Immature natural killer cell (primary cell): Measurements from ENCODE around the gene DSC1. TPM values are rescaled to one million over a fixed set of nuclear protein-coding genes. Genes with fewer than 3 reads are reported as not detected.
"Not testable (repeated sequence)": the region's sequence is repeated elsewhere in the genome, so short reads cannot be mapped to it uniquely, and the experiment has no call there.

Experiments
- DNase-seq, 3 donors: peaks; one replicate each; pipeline ENCODE4 v3.0.0; 2022; ENCODE audit warnings: mixed read lengths in 1 of 3
- H3K27ac Mint-ChIP-seq, 6 donors: one replicate each; pipeline ENCODE4 v1.8.0; 2020; ENCODE audit warnings: mixed read lengths in 6 of 6, mild to moderate bottlenecking in 5 of 6, inconsistent platforms in 4 of 6, moderate library complexity in 3 of 6
- H3K27me3 Mint-ChIP-seq, 3 donors: one replicate each; pipeline ENCODE4 v1.8.0; 2020 to 2021; ENCODE audit warnings: low read depth in 3 of 3, mild to moderate bottlenecking in 3 of 3, mixed read lengths in 3 of 3, moderate library complexity in 3 of 3, inconsistent platforms in 1 of 3
- H3K36me3 Mint-ChIP-seq, 3 donors: one replicate each; pipeline ENCODE4 v1.8.0; 2020; ENCODE audit warnings: mixed read lengths in 3 of 3, inconsistent platforms in 2 of 3, mild to moderate bottlenecking in 2 of 3
- H3K4me1 Mint-ChIP-seq, 2 donors: one replicate each; pipeline ENCODE4 v1.8.0; 2020; ENCODE audit warnings: inconsistent platforms in 2 of 2, mild to moderate bottlenecking in 2 of 2, mixed read lengths in 2 of 2, moderate library complexity in 1 of 2
- H3K4me3 Mint-ChIP-seq, 5 donors: one replicate each; pipeline ENCODE4 v1.8.0; 2020; ENCODE audit warnings: mild to moderate bottlenecking in 5 of 5, mixed read lengths in 5 of 5, inconsistent platforms in 3 of 5, moderate library complexity in 3 of 5
- H3K9me3 Mint-ChIP-seq, 6 donors: one replicate each; pipeline ENCODE4 v1.8.0; 2020; ENCODE audit warnings: mild to moderate bottlenecking in 6 of 6, mixed read lengths in 6 of 6, inconsistent platforms in 4 of 6, moderate library complexity in 3 of 6
- polyA plus RNA-seq, 3 donors: library from polyadenylated mRNA; unstranded; fragments of 300-500 nt; fragmentation: Illumina TruSeq; gene quantifications; one replicate each; pipeline ENCODE4 v1.2.3, GENCODE V29; 2021

DSC1 gene
- polyA plus RNA-seq, 3 donors from 2014 or later = 1.5 TPM; not detected in 2

DNA sequence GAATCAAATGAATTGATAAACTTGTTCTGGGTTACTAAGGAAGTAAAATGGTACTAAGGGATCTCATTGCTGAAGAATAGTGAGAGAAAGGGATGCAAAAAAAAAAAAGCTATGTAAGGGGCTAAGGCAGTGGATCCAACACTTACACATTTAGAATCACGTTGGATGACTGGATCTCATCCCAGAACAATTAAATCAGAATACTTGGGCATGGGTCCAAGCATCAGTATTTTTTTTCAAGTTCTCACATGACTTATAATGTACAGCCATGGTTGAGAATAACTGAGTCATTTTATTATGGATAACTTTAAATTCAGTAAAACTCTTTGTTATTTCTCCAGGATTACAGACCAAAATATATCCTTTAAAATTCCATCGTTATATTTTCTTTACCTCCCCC lies 8.5 kb downstream of the DSC1 start:
- H3K27ac Mint-ChIP-seq = no peak overlapping the region
- DNase-seq = no peak
- H3K27me3 Mint-ChIP-seq = peaks cover 0 to 2% (median 0%) of the 10 kb centered on the region in 3 donors
- H3K36me3 Mint-ChIP-seq = no peaks in the 10 kb centered on the region
- H3K9me3 Mint-ChIP-seq = peaks cover 0 to 11% (median 2%) of the 10 kb centered on the region in 6 donors
- no peak overlapping the region for H3K4me3 Mint-ChIP-seq
- H3K4me1 Mint-ChIP-seq = no peaks in the 10 kb centered on the region

DNA sequence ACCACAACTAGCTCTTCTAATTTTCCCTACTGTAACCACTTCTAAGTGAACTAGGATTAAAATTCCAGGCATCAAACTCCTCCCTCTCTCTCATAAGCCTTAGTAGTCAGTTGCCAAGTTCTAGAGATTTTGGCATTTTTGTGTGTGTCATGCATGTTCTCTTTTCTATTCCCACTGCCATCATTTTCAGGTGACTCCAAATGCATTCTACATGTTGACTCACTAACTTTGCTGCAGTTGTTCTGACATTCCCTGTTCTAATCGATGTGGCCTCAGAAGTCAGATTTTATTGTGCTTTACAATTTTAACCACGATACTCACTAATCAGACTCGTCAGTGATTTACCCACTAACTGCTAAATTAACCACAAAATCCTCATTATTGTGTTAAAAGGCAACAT lies 13.3 kb downstream of the DSC1 start:
- H3K36me3 Mint-ChIP-seq = peaks cover 0 to 4% (median 3%) of the 10 kb centered on the region in 3 donors
- H3K27me3 Mint-ChIP-seq = peaks cover 0 to 2% (median 0%) of the 10 kb centered on the region in 3 donors
- H3K27ac Mint-ChIP-seq = no peak overlapping the region
- peaks cover 0 to 13% (median 5%) of the 10 kb centered on the region in 6 donors for H3K9me3 Mint-ChIP-seq
- H3K4me1 Mint-ChIP-seq = no peaks in the 10 kb centered on the region
- no peak for DNase-seq
- H3K4me3 Mint-ChIP-seq = no peak overlapping the region

DNA sequence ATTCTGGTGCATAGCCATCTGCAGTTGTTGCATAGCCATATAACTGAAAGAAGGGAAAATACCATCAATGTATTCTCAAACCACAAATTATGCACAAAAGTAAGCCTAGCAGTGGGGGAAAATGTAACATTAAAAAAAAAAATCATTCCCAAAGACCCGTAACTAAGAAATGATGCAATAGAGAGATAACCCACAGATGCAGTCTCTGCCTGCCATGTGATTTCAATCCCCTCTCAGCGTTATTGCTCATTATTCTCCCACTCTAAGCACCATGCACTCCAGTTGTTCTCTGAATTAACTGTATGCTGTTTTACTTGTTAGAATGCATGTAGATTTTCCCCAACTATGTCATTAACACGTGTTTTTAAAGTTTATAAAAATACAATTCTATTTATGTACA lies 14.1 kb downstream of the DSC1 start:
- Mint-ChIP-seq H3K27ac (no peak overlapping the region), H3K4me1 (no peaks in the 10 kb centered on the region), H3K36me3 (peaks cover 0 to 4% (median 3%) of the 10 kb centered on the region in 3 donors), H3K4me3 (no peak overlapping the region), H3K27me3 (no peaks in the 10 kb centered on the region), H3K9me3 (peaks cover 0 to 16% (median 3%) of the 10 kb centered on the region in 6 donors)
- DNase-seq = no peak

DNA sequence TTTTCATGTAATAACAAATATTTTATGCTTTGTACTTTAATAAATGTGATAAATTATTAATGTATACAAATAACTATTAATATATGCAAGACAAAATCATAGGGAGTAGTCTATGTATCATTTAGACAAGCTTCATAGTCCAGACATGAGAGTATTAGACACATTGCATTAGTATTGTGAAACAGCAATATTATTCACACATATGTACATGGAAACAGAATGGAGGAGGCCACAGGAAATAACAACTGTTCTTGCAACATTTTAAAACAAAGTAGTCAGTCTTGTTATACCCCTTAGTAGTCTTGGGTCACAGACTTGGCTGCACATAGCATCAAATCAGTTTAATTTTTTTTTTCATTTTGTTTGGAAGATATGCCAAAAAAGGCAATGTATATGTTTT lies 15.8 kb downstream of the DSC1 start:
- Mint-ChIP-seq H3K27ac (no peak overlapping the region), H3K9me3 (peaks cover 0 to 16% (median 3%) of the 10 kb centered on the region in 6 donors), H3K4me3 (no peak overlapping the region), H3K27me3 (no peaks in the 10 kb centered on the region), H3K36me3 (peaks cover 0 to 4% (median 3%) of the 10 kb centered on the region in 3 donors), H3K4me1 (no peaks in the 10 kb centered on the region)
- no peak for DNase-seq

DNA sequence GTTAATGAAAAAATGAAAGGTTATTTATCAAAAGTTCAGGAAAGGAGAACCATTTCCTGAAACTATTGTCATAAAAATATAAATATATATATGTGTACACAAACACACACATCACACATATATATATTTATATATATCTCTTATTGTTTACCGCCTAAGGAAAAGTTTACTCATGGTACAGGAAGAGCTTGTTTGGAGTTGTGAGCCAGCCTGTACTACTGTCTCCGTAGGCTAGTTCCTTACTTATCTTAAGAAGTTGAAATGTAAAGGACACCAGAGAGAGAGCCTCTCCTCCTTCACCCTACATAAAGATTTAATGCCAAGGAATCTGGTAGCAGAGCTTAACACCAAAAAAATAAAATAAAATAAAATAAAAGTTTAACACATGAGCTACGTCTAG lies 19.6 kb downstream of the DSC1 start:
- Mint-ChIP-seq H3K4me1 (no peaks in the 10 kb centered on the region), H3K36me3 (peaks cover 0 to 4% (median 3%) of the 10 kb centered on the region in 3 donors), H3K27me3 (no peaks in the 10 kb centered on the region), H3K4me3 (no peak overlapping the region), H3K27ac (no peak overlapping the region), H3K9me3 (peaks cover 0 to 18% (median 5%) of the 10 kb centered on the region in 6 donors)
- no peak for DNase-seq

DNA sequence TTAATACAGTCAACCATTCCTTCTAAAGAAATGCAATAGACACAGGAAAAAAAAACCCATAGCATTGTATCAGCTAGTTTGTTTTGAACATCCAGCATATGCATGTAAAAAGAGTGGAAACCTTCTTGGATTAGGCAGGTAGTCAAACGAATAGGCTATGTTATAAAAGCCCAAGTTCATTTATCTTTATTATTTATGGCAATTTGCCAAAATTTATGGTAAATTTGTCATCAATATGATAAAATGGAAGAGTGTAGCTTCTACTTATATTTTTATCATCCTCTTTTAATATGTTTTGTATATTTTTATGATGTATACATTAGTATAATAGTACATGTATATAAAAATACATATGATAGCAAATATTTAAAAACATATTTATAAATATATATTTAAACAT lies 23.9 kb downstream of the DSC1 start:
- Mint-ChIP-seq H3K9me3 (peaks cover 0 to 15% (median 2%) of the 10 kb centered on the region in 6 donors), H3K36me3 (no peaks in the 10 kb centered on the region), H3K27ac (no peak overlapping the region), H3K4me3 (no peak overlapping the region), H3K27me3 (peaks cover 0 to 2% (median 0%) of the 10 kb centered on the region in 3 donors), H3K4me1 (no peaks in the 10 kb centered on the region)
- DNase-seq = no peak

DNA sequence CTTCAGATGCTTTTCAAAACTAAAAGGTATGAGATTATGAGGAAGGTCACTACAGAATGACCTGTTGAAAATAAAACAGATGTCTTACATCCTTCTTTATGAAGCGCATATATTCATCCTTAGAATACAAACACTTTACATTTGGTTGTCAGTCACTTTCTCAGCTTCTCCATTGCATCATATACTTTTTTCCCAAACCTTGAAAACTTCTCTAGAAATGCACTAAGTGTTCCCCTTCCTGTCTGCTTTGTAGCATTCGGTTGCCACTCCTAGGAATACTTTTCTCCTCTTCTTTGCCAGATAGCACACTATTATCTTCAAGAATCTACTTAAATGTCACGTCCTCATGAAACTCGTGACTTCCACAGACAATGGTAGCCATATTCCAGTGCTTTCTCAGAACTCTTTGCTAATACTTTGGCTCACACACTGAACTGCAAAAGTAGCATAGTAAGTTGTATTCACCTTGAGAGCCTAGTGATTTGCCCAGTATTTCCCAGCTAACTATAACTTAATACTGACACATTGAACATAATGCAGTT lies 27.6 kb downstream of the DSC1 start:
- no peak for DNase-seq
- Mint-ChIP-seq H3K27ac (no peak overlapping the region), H3K9me3 (peaks cover 0 to 22% (median 5%) of the 10 kb centered on the region in 6 donors), H3K27me3 (peaks cover 0 to 2% (median 0%) of the 10 kb centered on the region in 3 donors), H3K4me1 (no peaks in the 10 kb centered on the region), H3K36me3 (no peaks in the 10 kb centered on the region), H3K4me3 (no peak overlapping the region)

DNA sequence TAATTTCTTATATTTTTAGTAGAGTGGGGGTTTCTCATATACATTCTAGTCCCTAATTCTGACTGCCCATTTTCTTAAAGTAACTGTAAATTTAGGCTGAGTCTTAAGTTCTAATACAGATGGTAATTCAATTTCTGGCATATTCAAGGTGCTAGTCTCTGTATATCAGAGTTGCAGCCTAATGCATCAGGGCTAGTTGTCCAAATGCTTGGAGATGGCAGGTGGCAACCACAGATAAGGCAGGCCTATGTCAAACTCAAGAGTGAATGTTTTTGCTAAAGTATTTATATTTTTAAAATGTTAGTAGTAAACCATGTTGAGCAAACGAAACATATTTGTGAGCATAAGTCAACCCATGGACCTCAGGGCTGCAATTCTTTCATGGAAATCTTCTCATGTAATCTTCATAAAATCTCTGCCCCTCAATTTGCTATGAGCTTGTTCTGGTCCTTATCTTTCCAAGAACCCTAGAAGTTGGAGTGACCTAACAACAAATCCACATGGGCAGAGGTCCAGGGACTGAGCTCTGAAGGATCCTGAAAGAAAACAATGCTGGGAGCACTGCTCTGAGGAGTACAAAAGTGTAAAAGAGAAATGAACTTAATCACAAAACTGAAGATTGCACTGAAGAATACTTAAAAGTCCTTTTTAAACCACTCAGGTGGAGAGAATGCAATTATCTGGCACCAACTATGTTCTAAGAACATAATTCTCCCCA lies 33.1 kb downstream of the DSC1 start:
- Mint-ChIP-seq H3K9me3 (peaks cover 0 to 11% (median 4%) of the 10 kb centered on the region in 6 donors), H3K27ac (no peak overlapping the region), H3K27me3 (no peaks in the 10 kb centered on the region), H3K36me3 (no peaks in the 10 kb centered on the region), H3K4me1 (no peaks in the 10 kb centered on the region), H3K4me3 (no peak overlapping the region)
- no peak for DNase-seq

DNA sequence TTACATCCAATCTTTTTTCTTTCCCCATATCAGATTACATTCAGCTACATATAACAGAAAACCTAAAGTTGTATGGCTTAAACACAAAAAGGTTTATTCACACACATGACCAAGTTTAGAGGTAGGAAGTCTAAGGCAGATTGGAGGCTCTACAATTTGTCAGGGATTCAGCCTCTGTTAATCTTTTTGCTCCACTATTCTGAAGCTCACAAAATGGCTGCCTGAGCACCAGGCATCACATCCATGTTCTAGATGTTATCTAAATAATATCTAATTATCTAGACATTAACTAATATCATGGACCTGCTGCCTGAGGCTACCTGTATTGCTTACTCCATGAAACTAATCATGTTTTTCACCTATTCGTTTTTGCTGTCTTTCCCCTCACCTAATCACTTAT lies 36.8 kb downstream of the DSC1 start:
- H3K9me3 Mint-ChIP-seq = peaks cover 0 to 22% (median 3%) of the 10 kb centered on the region in 6 donors
- no peaks in the 10 kb centered on the region for H3K4me1 Mint-ChIP-seq
- H3K27me3 Mint-ChIP-seq = peaks cover 0 to 2% (median 0%) of the 10 kb centered on the region in 3 donors
- no peak overlapping the region for H3K27ac Mint-ChIP-seq
- no peaks in the 10 kb centered on the region for H3K36me3 Mint-ChIP-seq
- no peak overlapping the region for H3K4me3 Mint-ChIP-seq
- no peak for DNase-seq

DNA sequence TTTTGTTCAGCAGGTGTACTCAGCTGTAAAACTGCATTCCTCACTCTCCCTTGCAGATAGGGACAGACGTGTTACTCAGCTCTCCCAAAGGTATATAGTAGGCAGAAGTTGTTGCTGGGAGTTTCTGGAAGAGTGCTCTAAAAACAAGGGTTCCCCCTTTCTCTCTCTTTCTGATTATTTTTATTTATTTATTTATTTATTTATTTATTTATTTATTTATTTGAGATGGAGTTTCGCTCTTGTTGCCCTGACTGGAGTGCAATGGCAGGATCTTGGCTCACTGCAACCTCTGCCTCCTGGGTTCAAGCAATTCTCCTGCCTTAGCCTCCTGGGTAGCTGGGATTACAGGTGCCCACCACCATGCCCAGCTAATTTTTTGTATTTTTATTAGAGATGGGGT lies 39.5 kb downstream of the DSC1 start:
- H3K36me3 Mint-ChIP-seq, H3K27ac Mint-ChIP-seq, H3K4me3 Mint-ChIP-seq, H3K27me3 Mint-ChIP-seq, H3K4me1 Mint-ChIP-seq, DNase-seq: not testable (repeated sequence)
- peaks cover 2 to 26% (median 10%) of the 10 kb centered on the region in 6 donors for H3K9me3 Mint-ChIP-seq

DNA sequence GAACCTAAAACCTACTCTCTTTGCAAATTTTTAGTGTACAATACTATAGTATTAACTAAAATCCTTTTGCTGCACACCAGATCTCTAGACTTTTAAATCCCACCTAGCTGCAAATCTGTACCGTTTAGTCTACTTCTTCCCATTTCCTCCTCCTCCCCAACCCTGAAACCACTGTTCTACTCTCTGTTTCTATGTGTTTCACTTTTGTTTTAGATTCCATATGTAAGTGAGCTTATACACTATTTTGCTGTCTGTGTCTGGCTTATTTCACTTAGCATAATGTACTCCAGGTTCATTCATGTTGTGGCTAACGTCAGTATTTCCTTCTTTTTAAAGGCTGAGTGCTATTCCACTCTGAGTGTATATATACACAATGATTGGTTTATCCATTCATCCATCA lies 42.1 kb downstream of the DSC1 start:
- Mint-ChIP-seq H3K27me3 (peaks cover 0 to 5% (median 0%) of the 10 kb centered on the region in 3 donors), H3K9me3 (peaks cover 3 to 33% (median 17%) of the 10 kb centered on the region in 6 donors), H3K36me3 (peaks cover 0 to 5% (median 0%) of the 10 kb centered on the region in 3 donors), H3K4me3 (no peak overlapping the region), H3K4me1 (no peaks in the 10 kb centered on the region), H3K27ac (no peak overlapping the region)
- no peak for DNase-seq

DNA sequence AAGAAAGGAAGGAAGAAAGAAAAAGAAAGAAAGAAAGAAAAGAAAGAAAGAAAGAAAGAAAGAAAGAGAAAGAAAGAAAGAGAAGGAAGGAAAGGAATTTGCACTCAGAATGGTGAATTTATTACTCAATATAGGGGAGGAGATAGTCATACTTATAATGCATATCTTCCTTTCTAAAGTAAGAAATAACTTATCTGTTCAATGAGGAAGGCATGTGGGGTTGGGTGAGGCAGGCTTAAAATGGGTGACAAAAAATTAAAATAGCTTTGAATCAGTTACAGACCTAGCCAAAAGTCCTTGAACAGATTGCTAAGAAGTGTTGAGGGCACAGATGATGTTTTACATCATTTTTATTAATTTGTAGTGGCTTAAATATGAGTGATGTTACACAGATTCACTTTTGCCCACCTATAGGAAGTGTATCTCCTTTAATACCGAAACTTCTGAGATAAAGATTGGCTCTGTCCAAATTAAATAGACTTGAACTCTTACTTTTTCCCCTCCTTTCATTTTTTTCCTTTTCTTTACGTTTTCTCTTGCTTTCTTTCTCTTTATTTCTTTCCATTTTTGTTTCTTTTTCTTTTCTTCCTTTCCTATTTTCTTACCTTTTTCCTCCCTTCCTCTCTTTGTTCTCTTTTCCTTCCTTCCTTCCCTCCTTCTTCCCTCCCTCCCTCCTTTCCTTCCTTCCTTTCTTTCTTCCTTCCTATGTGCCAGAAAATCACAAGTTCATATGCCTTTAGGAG lies 45.6 kb downstream of the DSC1 start:
- Mint-ChIP-seq H3K4me1 (no peaks in the 10 kb centered on the region), H3K9me3 (peaks cover 3 to 31% (median 14%) of the 10 kb centered on the region in 6 donors), H3K27me3 (peaks cover 0 to 3% (median 0%) of the 10 kb centered on the region in 3 donors), H3K4me3 (no peak overlapping the region), H3K27ac (no peak overlapping the region), H3K36me3 (peaks cover 0 to 6% (median 0%) of the 10 kb centered on the region in 3 donors)
- DNase-seq = no peak

DNA sequence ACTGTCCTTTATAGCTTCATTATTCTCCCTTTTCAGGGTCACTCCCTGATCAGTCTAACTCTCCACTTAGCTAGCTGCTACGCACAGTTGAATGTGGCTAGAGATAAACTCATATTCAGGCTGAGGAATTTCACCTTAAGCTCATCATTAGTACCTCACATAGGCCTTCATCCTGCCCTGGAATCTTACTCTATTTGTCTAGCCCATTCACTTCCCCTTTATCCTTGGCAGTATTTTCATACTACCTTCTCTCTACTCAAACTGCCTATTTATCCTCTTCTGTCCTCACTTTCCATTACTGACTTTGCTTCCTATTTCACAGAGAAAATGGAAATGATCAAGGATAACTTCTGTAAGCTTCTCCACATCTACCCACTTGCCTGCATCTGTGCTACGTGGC lies 49.9 kb downstream of the DSC1 start:
- H3K27ac Mint-ChIP-seq = no peak overlapping the region
- DNase-seq = no peak
- no peak overlapping the region for H3K4me3 Mint-ChIP-seq
- peaks cover 0 to 6% (median 0%) of the 10 kb centered on the region in 3 donors for H3K36me3 Mint-ChIP-seq
- no peaks in the 10 kb centered on the region for H3K4me1 Mint-ChIP-seq
- H3K9me3 Mint-ChIP-seq = peaks cover 0 to 24% (median 11%) of the 10 kb centered on the region in 6 donors
- no peaks in the 10 kb centered on the region for H3K27me3 Mint-ChIP-seq

DNA sequence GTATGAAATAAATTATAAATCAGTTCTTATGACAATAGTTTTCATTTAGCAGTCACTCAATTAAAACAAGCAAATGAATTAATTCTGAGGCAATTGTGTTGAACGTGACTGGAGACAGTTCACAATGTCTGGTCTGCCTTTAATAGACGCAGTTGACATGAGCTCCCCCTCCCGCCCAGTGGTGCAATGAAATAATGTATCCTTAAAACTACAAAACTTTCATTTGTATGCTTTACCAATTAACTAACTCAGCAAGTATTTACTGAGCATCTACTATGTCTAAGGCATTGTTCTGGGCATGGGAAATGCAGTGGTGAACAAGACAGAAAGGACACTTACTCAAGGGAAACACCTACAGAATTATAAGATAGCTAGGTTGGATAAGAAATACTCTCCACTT lies 56.9 kb downstream of the DSC1 start:
- Mint-ChIP-seq H3K27ac (no peak overlapping the region), H3K9me3 (peaks cover 0 to 21% (median 11%) of the 10 kb centered on the region in 6 donors), H3K4me3 (no peak overlapping the region), H3K27me3 (no peaks in the 10 kb centered on the region), H3K4me1 (no peaks in the 10 kb centered on the region), H3K36me3 (no peaks in the 10 kb centered on the region)
- DNase-seq = no peak
